ENCODE measurements around the gene NFKBIE.

Gene NFKBIE

GRCh38 chr6:44249082-44249748 is 16.1 kb downstream of the NFKBIE start:
- TF ChIP-seq JUND (IDR thresholded peaks at IDR 0.05; ENCODE audit: low read depth): no peak
- DNase-seq (ENCODE audit: low read depth in 1 of 2, low spot score in 1 of 2): no peak
- in situ Hi-C loops (cut with HindIII; ENCODE audit: low pct_unique_long_range_greater_than_20kb, low sequenced_read_pairs): no loop called here

DNA sequence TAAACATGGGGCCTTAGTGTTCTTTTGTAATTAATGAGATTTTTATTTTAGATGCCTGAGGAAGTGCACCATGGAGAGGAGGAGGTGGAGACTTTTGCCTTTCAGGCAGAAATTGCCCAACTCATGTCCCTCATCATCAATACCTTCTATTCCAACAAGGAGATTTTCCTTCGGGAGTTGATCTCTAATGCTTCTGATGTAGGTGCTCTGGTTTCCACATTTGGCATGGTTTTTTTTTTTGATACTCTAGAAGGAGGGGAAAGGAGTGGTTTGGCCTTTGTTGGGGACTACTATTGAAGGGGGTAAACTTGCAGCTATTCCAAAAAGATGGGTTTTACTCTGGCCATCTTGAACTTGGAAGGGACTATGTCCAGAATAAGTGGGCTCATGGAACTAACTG is 16.8 kb downstream of the NFKBIE start:
- TF ChIP-seq JUND (IDR thresholded peaks at IDR 0.05; ENCODE audit: low read depth): no peak

GRCh38 chr6:44247338-44248302 is 17.7 kb downstream of the NFKBIE start:
- peak in 1 of 2 experiments; percentile 74 for DNase-seq (ENCODE audit: low read depth in 1 of 2, low spot score in 1 of 2)
- TF ChIP-seq JUND (IDR thresholded peaks at IDR 0.05; ENCODE audit: low read depth): no peak
- in situ Hi-C loops (cut with HindIII; ENCODE audit: low pct_unique_long_range_greater_than_20kb, low sequenced_read_pairs): no loop called here

More for the DNA sequence above, 16.8 kb downstream of the NFKBIE start:
- DNase-seq (ENCODE audit: low read depth in 1 of 2, low spot score in 1 of 2): no peak
- in situ Hi-C loops (cut with HindIII; ENCODE audit: low pct_unique_long_range_greater_than_20kb, low sequenced_read_pairs): no loop called here

DNA sequence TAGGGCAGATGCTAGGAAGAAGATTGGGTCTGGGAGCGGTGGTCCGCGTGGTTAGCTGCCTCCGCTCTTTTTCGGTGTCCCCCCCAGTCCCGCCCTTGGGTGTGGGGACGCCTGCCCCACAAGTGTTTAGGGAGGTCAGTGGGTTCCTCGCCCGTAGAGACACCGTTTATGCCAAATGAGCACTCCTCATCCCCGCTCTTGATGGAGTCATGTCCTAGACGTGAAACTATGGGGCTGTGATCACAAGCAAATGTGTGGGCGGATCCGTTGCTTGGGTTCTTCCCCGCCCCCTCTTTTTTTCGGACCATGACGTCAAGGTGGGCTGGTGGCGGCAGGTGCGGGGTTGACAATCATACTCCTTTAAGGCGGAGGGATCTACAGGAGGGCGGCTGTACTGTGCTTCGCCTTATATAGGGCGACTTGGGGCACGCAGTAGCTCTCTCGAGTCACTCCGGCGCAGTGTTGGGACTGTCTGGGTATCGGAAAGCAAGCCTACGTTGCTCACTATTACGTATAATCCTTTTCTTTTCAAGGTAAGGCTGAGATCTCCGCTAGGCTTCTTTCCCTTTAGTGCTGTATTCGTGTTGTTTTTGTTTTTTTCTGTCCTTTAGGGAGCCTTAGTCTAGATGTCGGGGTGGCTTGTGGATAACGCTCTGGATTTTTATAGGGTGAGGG is 18.6 kb downstream of the NFKBIE start, which contains the start of gene HSP90AB1:
Gene HSP90AB1 (plus strand): TSS at position 439 of the 675 bp plus-strand sequence. CDS start 1,529 bp downstream, outside the sequence.
- in situ Hi-C loops (cut with HindIII; ENCODE audit: low pct_unique_long_range_greater_than_20kb, low sequenced_read_pairs): no loop called here
- peak; percentile 96 to 99 for DNase-seq (ENCODE audit: low read depth in 1 of 2, low spot score in 1 of 2)
- no peak; the same call in 1 of the 2 replicates for TF ChIP-seq JUND (IDR thresholded peaks at IDR 0.05; ENCODE audit: low read depth)

GRCh38 chr6:44245912-44246662 is 19.3 kb downstream of the NFKBIE start:
- in situ Hi-C loops (cut with HindIII; ENCODE audit: low pct_unique_long_range_greater_than_20kb, low sequenced_read_pairs): no loop called here
- peak; percentile 88 to 96 for DNase-seq (ENCODE audit: low read depth in 1 of 2, low spot score in 1 of 2)
- TF ChIP-seq JUND (IDR thresholded peaks at IDR 0.05; ENCODE audit: low read depth): no peak; the same call in 1 of the 2 replicates

DNA sequence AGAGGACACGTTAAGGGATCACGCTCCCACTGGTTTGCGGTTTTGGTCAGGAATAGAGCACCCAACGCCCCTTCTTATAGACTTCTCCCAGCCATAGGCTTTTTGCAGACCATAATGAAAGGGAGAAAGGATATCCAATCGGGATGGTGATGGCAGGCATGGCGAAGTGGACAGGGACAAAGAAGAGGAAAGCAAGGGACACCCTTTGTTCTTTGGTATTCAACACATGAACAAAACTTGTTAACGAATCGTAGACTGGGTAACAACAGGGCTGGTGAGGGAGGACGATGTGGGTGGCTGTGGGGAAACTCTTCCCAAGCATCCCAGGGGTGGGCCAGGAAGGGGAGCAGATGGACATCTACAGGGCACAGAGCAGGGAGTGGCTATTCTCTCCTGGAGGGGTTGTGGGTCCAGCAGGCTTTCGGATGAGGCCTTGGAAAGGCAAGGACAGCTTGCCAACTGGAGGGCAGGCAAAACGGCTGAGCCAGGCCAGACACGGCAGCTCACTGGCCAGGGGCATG is 19.9 kb downstream of the NFKBIE start:
- no peak for TF ChIP-seq JUND (IDR thresholded peaks at IDR 0.05; ENCODE audit: low read depth)
- no peak for DNase-seq (ENCODE audit: low read depth in 1 of 2, low spot score in 1 of 2)
- in situ Hi-C loops (cut with HindIII; ENCODE audit: low pct_unique_long_range_greater_than_20kb, low sequenced_read_pairs): no loop called here

- TF ChIP-seq JUND (IDR thresholded peaks at IDR 0.05; ENCODE audit: low read depth): no peak
- in situ Hi-C loops (cut with HindIII; ENCODE audit: low pct_unique_long_range_greater_than_20kb, low sequenced_read_pairs): no loop called here
- no peak for DNase-seq (ENCODE audit: low read depth in 1 of 2, low spot score in 1 of 2)
Measured at GRCh38 chr6:44243345-44243744, 22.0 kb downstream of the NFKBIE start.

- in situ Hi-C loops (cut with HindIII; ENCODE audit: low pct_unique_long_range_greater_than_20kb, low sequenced_read_pairs): no loop called here
- TF ChIP-seq JUND (IDR thresholded peaks at IDR 0.05; ENCODE audit: low read depth): no peak
- DNase-seq (ENCODE audit: low read depth in 1 of 2, low spot score in 1 of 2): no peak
Measured at GRCh38 chr6:44238687-44239350, 26.5 kb downstream of the NFKBIE start.

GRCh38 chr6:44237813-44238433 is 27.4 kb downstream of the NFKBIE start:
- DNase-seq (ENCODE audit: low read depth in 1 of 2, low spot score in 1 of 2): peak in 1 of 2 experiments; percentile 72
- no peak for TF ChIP-seq JUND (IDR thresholded peaks at IDR 0.05; ENCODE audit: low read depth)
- in situ Hi-C loops (cut with HindIII; ENCODE audit: low pct_unique_long_range_greater_than_20kb, low sequenced_read_pairs): no loop called here

- DNase-seq (ENCODE audit: low read depth in 1 of 2, low spot score in 1 of 2): peak; percentile 80 to 94
- in situ Hi-C loops (cut with HindIII; ENCODE audit: low pct_unique_long_range_greater_than_20kb, low sequenced_read_pairs): no loop called here
- no peak for TF ChIP-seq JUND (IDR thresholded peaks at IDR 0.05; ENCODE audit: low read depth)
Measured at GRCh38 chr6:44237021-44237812, 28.1 kb downstream of the NFKBIE start.
